ENCODE data around the gene SPOP.

SPOP gene

DNA sequence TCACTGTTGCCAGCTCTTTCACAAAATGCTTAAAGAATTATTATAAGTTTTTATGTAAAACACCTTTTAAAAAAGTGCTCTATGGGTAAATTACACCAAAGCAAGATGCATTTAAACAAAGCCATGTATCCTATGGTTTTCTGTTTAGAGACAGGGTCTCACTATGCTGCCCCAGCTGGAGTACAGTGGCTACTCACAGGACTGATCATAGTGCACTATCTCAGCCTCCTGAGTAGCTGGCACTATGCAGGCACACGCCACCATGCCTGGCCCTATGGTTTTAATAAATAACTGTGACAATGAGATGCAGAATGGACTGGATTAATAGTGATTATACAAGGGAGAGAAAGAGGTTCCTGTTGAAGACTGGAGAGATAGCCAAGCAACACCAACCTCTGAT is 40.2 kb downstream of the SPOP start:
- H3K9me3 ChIP-seq (ENCODE audit: control insufficient read depth, low read length) = no peaks in the 10 kb centered on the region
- no peak overlapping the region for H3K4me3 ChIP-seq (ENCODE audit: low read depth, low read length)
- H3K79me2 ChIP-seq = peaks cover 36% of the 10 kb centered on the region
- H3K9ac ChIP-seq = no peak overlapping the region
- no peaks in the 10 kb centered on the region for H3K36me3 ChIP-seq (ENCODE audit: control insufficient read depth, insufficient read depth, low read length)
- TF ChIP-seq CTCF (IDR thresholded peaks at IDR 0.05) = no peak
- H3K4me2 ChIP-seq (ENCODE audit: low read length) = no peak overlapping the region
- H3K27me3 ChIP-seq (ENCODE audit: control insufficient read depth, insufficient read depth, low read length) = no peaks in the 10 kb centered on the region
- H3K27ac ChIP-seq = no peak overlapping the region
- no peaks in the 10 kb centered on the region for H3K4me1 ChIP-seq
- no peak overlapping the region for H2AFZ ChIP-seq

DNA sequence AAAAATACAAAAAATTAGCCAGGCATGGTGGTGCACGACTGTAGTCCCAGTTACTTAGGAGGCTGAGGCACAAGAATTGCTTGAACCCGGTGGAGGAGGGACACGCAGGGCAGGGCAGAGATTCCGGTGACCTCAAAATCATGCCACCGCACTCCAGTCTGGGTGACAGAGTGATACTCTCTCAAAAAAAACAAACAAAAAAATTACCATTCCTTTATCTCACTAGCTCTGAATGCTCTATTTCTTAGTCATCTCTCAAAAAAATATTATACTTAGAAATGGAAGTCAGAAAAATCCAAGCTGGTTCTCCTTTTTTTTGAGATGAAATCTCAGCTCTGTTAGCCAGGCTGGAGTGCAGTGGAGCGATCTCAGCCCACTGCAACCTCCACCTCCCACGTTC is 40.8 kb downstream of the SPOP start:
- Histone ChIP-seq H3K36me3 (ENCODE audit: control insufficient read depth, insufficient read depth, low read length) (no peaks in the 10 kb centered on the region), H3K27ac (no peak overlapping the region), H3K4me2 (ENCODE audit: low read length) (no peak overlapping the region), H3K4me3 (ENCODE audit: low read depth, low read length) (no peak overlapping the region), H3K79me2 (peaks cover 36% of the 10 kb centered on the region), H3K9ac (no peak overlapping the region), H3K4me1 (no peaks in the 10 kb centered on the region), H2AFZ (no peak overlapping the region), H3K27me3 (ENCODE audit: control insufficient read depth, insufficient read depth, low read length) (no peaks in the 10 kb centered on the region), H3K9me3 (ENCODE audit: control insufficient read depth, low read length) (no peaks in the 10 kb centered on the region)
- no peak for TF ChIP-seq CTCF (IDR thresholded peaks at IDR 0.05)

DNA sequence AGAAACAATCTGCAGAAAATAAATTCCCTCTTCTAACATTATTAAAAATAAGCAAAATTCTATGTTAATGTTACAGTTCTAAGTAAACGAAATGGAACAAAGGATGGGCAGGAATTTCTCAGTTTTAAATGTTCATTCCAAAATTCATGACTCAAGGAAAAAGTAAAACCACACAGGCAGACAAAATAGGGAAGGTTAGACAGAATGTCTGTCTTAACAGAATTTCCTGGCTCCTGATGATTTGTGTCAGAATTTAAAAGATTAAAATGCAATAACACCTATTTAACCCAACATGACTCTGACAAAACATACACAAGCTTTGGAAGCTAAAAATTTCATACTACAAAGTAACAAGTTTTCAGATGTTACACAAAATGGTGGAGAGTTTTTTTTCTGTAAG is 42.8 kb downstream of the SPOP start:
- no peak overlapping the region for H3K9ac ChIP-seq
- H2AFZ ChIP-seq = no peak overlapping the region
- peaks cover 4% of the 10 kb centered on the region for H3K4me1 ChIP-seq
- H3K36me3 ChIP-seq (ENCODE audit: control insufficient read depth, insufficient read depth, low read length) = no peaks in the 10 kb centered on the region
- H3K27ac ChIP-seq = no peak overlapping the region
- peaks cover 36% of the 10 kb centered on the region for H3K79me2 ChIP-seq
- H3K4me3 ChIP-seq (ENCODE audit: low read depth, low read length) = no peak overlapping the region
- no peaks in the 10 kb centered on the region for H3K9me3 ChIP-seq (ENCODE audit: control insufficient read depth, low read length)
- H3K27me3 ChIP-seq (ENCODE audit: control insufficient read depth, insufficient read depth, low read length) = no peaks in the 10 kb centered on the region
- H3K4me2 ChIP-seq (ENCODE audit: low read length) = no peak overlapping the region
- TF ChIP-seq CTCF (IDR thresholded peaks at IDR 0.05) = no peak

DNA sequence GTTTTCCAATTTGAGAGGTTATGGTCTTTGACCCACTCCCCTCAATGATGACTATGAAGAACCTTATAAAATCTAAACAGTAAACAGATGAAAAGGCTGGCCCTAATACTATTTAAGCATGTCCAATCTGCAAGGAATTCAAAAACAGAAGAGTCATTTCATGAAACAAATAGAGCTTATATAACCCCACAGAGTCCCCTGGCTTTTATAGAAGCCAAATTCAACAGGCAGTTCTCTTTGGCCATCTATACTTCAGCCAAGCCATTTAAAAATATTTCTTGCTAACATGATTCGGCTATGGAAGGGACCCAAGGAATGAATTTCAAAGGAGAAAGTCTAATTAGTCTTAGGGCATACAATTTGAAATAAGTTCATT is 43.4 kb downstream of the SPOP start:
- H3K79me2 ChIP-seq = peaks cover 32% of the 10 kb centered on the region
- H3K4me3 ChIP-seq (ENCODE audit: low read depth, low read length) = no peak overlapping the region
- H2AFZ ChIP-seq = no peak overlapping the region
- no peak overlapping the region for H3K9ac ChIP-seq
- H3K4me2 ChIP-seq (ENCODE audit: low read length) = no peak overlapping the region
- peaks cover 4% of the 10 kb centered on the region for H3K4me1 ChIP-seq
- no peaks in the 10 kb centered on the region for H3K9me3 ChIP-seq (ENCODE audit: control insufficient read depth, low read length)
- H3K36me3 ChIP-seq (ENCODE audit: control insufficient read depth, insufficient read depth, low read length) = no peaks in the 10 kb centered on the region
- TF ChIP-seq CTCF (IDR thresholded peaks at IDR 0.05) = no peak
- H3K27me3 ChIP-seq (ENCODE audit: control insufficient read depth, insufficient read depth, low read length) = no peaks in the 10 kb centered on the region
- H3K27ac ChIP-seq = no peak overlapping the region

DNA sequence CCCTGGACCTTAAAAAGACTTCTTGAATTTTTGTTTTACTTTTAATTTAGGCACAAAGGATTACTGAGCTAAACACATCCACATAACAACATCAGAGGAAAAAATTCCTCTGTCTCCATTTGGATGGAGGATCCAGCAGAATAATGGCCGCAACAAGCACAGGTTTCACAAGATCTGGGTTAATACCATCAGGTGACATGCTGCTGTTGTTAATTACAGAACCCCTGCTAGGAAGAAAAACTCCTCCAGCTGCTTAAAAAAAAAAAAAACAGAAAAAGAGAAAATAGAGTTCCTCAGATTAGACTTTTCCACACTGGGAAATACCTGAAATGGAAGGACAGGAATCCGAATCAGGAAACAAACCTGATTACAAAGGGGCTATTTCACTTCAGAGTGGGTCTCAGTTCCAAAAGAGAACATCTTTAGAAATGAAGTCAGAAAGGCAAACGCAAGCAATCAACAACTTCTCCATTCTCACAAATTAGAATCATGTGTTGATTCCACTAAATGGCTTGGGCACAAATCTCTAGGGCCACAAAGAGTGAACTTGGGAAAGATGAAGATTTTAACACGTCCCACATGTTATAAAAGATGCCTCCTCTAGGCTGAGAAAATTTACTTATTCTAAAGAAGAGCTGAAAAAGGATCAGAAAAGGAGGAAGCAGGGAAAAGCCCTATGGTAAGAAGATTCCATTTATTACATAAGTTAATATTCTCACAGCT is 44.0 kb downstream of the SPOP start:
- Histone ChIP-seq H3K9ac (no peak overlapping the region), H3K4me3 (ENCODE audit: low read depth, low read length) (no peak overlapping the region), H3K27me3 (ENCODE audit: control insufficient read depth, insufficient read depth, low read length) (no peaks in the 10 kb centered on the region), H3K4me2 (ENCODE audit: low read length) (no peak overlapping the region), H3K79me2 (peaks cover 27% of the 10 kb centered on the region), H3K9me3 (ENCODE audit: control insufficient read depth, low read length) (no peaks in the 10 kb centered on the region), H3K36me3 (ENCODE audit: control insufficient read depth, insufficient read depth, low read length) (no peaks in the 10 kb centered on the region), H3K27ac (no peak overlapping the region), H3K4me1 (peaks cover 4% of the 10 kb centered on the region), H2AFZ (no peak overlapping the region)
- TF ChIP-seq CTCF (IDR thresholded peaks at IDR 0.05) = no peak
